Measurements from ENCODE around the gene SPEF1. TPM values are rescaled to one million over a fixed set of nuclear protein-coding genes. Genes with fewer than 3 reads are reported as not detected.
A peak's percentile ranks its signal among the peaks of the same experiment; 100 is the strongest.

The SPEF1 gene
- total RNA-seq, 1 experiment from 2014 or later, result 0.24 TPM

DNA sequence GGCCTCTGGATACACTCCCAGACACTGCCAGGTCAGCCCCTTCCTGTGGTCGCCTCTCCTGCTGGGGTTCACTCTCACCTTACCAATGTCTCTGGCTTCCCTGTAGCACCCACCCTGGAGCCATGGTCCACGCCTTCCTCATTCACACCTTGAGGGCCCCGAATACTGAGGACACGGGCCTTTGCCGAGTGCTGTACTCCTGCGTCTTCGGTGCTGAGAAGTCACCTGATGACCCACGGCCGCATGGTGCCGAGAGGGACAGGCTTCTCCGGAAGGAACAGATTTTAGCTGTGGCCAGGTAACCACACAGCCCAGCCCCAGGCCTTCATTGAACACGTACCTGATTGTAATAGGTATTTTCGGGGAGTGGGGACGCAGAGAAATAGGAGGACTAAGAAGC is 40.7 kb upstream of the SPEF1 start:
- no peak overlapping the region for H2BK5ac ChIP-seq (ENCODE audit: insufficient read length, low read length)
- no CpG with 5 or more reads among the region's 14 CpGs for WGBS (ENCODE audit: extremely low coverage, insufficient read length, low lambda C conversion rate)
- H3K36me3 Mint-ChIP-seq (ENCODE audit: insufficient read depth in 1 of 3, low read depth in 3 of 3), result peaks cover 0 to 2% (median 0%) of the 10 kb centered on the region in 3 experiments; a peak in 2 of 7 replicates
- no peak overlapping the region for H3K56ac ChIP-seq (ENCODE audit: insufficient read length, low read depth, low read length)
- H3K4me1 Mint-ChIP-seq, result peaks cover 12 to 19% of the 10 kb centered on the region in 2 experiments
- no peak overlapping the region for H2BK20ac ChIP-seq (ENCODE audit: low read depth, low read length, poor library complexity, severe bottlenecking)
- no peak overlapping the region for H3K23ac ChIP-seq (ENCODE audit: insufficient read length, low read depth, low read length)
- no peaks in the 10 kb centered on the region for H3K23me2 ChIP-seq (ENCODE audit: insufficient read length, low read depth, low read length, poor library complexity, severe bottlenecking)
- no peaks in the 10 kb centered on the region for H3K9me3 ChIP-seq (ENCODE audit: control insufficient read depth, low read depth, low read length)
- H2AK5ac ChIP-seq (ENCODE audit: insufficient read length, low read length), result no peak overlapping the region
- no peak overlapping the region for H3K18ac ChIP-seq (ENCODE audit: insufficient read length, low read depth, low read length)
- no peak overlapping the region for H3K4me2 ChIP-seq (ENCODE audit: insufficient read depth, insufficient read length, low read length)
- H3T11ph ChIP-seq (ENCODE audit: low read length), result no peak overlapping the region
- H3K79me1 ChIP-seq (ENCODE audit: insufficient read depth, low read depth, low read length, poor library complexity, severe bottlenecking), result no peaks in the 10 kb centered on the region
- TF ChIP-seq, protein P1, sequence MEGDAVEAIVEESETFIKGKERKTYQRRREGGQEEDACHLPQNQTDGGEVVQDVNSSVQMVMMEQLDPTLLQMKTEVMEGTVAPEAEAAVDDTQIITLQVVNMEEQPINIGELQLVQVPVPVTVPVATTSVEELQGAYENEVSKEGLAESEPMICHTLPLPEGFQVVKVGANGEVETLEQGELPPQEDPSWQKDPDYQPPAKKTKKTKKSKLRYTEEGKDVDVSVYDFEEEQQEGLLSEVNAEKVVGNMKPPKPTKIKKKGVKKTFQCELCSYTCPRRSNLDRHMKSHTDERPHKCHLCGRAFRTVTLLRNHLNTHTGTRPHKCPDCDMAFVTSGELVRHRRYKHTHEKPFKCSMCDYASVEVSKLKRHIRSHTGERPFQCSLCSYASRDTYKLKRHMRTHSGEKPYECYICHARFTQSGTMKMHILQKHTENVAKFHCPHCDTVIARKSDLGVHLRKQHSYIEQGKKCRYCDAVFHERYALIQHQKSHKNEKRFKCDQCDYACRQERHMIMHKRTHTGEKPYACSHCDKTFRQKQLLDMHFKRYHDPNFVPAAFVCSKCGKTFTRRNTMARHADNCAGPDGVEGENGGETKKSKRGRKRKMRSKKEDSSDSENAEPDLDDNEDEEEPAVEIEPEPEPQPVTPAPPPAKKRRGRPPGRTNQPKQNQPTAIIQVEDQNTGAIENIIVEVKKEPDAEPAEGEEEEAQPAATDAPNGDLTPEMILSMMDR (conservative IDR thresholded peaks at IDR 0.05), result no peak
- no peak overlapping the region for H3K27ac ChIP-seq (ENCODE audit: insufficient read length, low read depth, low read length)
- H2BK120ac ChIP-seq (ENCODE audit: low read depth, low read length, poor library complexity, severe bottlenecking), result no peak overlapping the region
- peak overlapping the region; percentile 82 to 85; a peak in 4 of 5 replicates for H3K4me3 Mint-ChIP-seq
- H4K20me1 ChIP-seq (ENCODE audit: control insufficient read depth, insufficient read depth, insufficient read length), result no peaks in the 10 kb centered on the region
- no peak for DNase-seq
- H3K27ac Mint-ChIP-seq, result peak overlapping the region in 1 of 3 experiments; percentile 94; a peak in 1 of 7 replicates
- H4K91ac ChIP-seq (ENCODE audit: insufficient read length, low read depth, low read length), result no peak overlapping the region
- 0 out of 2 replicates have a peak overlapping the region, but pooled peaks have one; percentile 19 for H2BK15ac ChIP-seq (ENCODE audit: low read depth, low read length)
- no peak overlapping the region for H4K8ac ChIP-seq (replicated peaks; ENCODE audit: insufficient read length, low read depth, low read length)
- H3K27me3 ChIP-seq (ENCODE audit: insufficient read depth, low read length), result no peaks in the 10 kb centered on the region
- H3K27me3 Mint-ChIP-seq (ENCODE audit: low read depth), result no peaks in the 10 kb centered on the region
- no peak overlapping the region for H2AFZ ChIP-seq (ENCODE audit: low read length)
- no peak overlapping the region for H3K9ac ChIP-seq (ENCODE audit: extremely low read depth, insufficient read length, low read length)
- H3K9me3 Mint-ChIP-seq, result no peaks in the 10 kb centered on the region; a peak in 1 of 5 replicates
- no peaks in the 10 kb centered on the region for H3K4me1 ChIP-seq (ENCODE audit: insufficient read depth, low read length)
- no peak overlapping the region for H3K4ac ChIP-seq (ENCODE audit: low read depth, low read length)
- no peak overlapping the region for H3K14ac ChIP-seq (ENCODE audit: insufficient read depth, low read length)
- H3K79me2 ChIP-seq (ENCODE audit: insufficient read depth, low read length), result no peaks in the 10 kb centered on the region
- H4K5ac ChIP-seq (ENCODE audit: insufficient read length, low read depth, low read length), result no peak overlapping the region
- H2BK12ac ChIP-seq (ENCODE audit: insufficient read length, low read depth, low read length), result no peak overlapping the region

Data from H9 (cell line).